Ramos (cell line): Measurements from ENCODE around the gene VCAN.

Experiments
- in situ Hi-C: fragments of 300-500 bp; cut with MboI; formaldehyde crosslinking; loops from one replicate; pipeline ENCODE4 v1.14.3; 2022; ENCODE audit warnings: low sequenced_read_pairs; ENCODE audit not compliant: unreplicated experiment

VCAN gene

GRCh38 chr5:83471405-83472212 lies at the start of gene VCAN:
Gene VCAN, plus strand, starts transcription at chr5:83471744. Its CDS starts 11,775 bp downstream, at chr5:83483519.
- in situ Hi-C loops = no loop called here

- in situ Hi-C loops = no loop called here
Observed at GRCh38 chr5:83422284-83422683, 49.3 kb upstream of the VCAN start.

GRCh38 chr5:83426855-83427254 lies 44.7 kb upstream of the VCAN start:
- in situ Hi-C loops = loop anchor here (25.0 kb wide), 1 partner anchor 1065 kb away; no protein-coding TSS in a partner anchor

GRCh38 chr5:83428126-83428525 lies 43.4 kb upstream of the VCAN start:
- in situ Hi-C loops = loop anchor here (25.0 kb wide), 1 partner anchor 1066 kb away; no protein-coding TSS in a partner anchor

GRCh38 chr5:83428890-83429289 lies 42.7 kb upstream of the VCAN start:
- in situ Hi-C loops = loop anchor here (25.0 kb wide), 1 partner anchor 1067 kb away; no protein-coding TSS in a partner anchor

- in situ Hi-C loops = loop anchor here (25.0 kb wide), 1 partner anchor 1068 kb away; no protein-coding TSS in a partner anchor
Observed at GRCh38 chr5:83430130-83431010, 41.2 kb upstream of the VCAN start.

- in situ Hi-C loops = loop anchor here (25.0 kb wide), 1 partner anchor 1072 kb away; no protein-coding TSS in a partner anchor
Observed at GRCh38 chr5:83433891-83434290, 37.7 kb upstream of the VCAN start.

GRCh38 chr5:83434946-83435345 lies 36.6 kb upstream of the VCAN start:
- in situ Hi-C loops = loop anchor here (25.0 kb wide), 1 partner anchor 1073 kb away; no protein-coding TSS in a partner anchor

- in situ Hi-C loops = loop anchor here (25.0 kb wide), 1 partner anchor 1074 kb away; no protein-coding TSS in a partner anchor
Observed at GRCh38 chr5:83436276-83436675, 35.3 kb upstream of the VCAN start.

- in situ Hi-C loops = loop anchor here (25.0 kb wide), 1 partner anchor 1075 kb away; no protein-coding TSS in a partner anchor
Observed at GRCh38 chr5:83437697-83438096, 33.8 kb upstream of the VCAN start.

- in situ Hi-C loops = loop anchor here (25.0 kb wide), 1 partner anchor 1079 kb away; no protein-coding TSS in a partner anchor
Observed at GRCh38 chr5:83440826-83441225, 30.7 kb upstream of the VCAN start.

GRCh38 chr5:83441747-83442146 lies 29.8 kb upstream of the VCAN start:
- in situ Hi-C loops = loop anchor here (25.0 kb wide), 1 partner anchor 1079 kb away; no protein-coding TSS in a partner anchor

- in situ Hi-C loops = loop anchor here (25.0 kb wide), 1 partner anchor 1081 kb away; no protein-coding TSS in a partner anchor
Observed at GRCh38 chr5:83443534-83443933, 28.0 kb upstream of the VCAN start.

- in situ Hi-C loops = loop anchor here (25.0 kb wide), 1 partner anchor 1082 kb away; no protein-coding TSS in a partner anchor
Observed at GRCh38 chr5:83444445-83444844, 27.1 kb upstream of the VCAN start.

GRCh38 chr5:83446253-83446947 lies 25.1 kb upstream of the VCAN start:
- in situ Hi-C loops = loop anchor here (25.0 kb wide), 1 partner anchor 1084 kb away; no protein-coding TSS in a partner anchor

GRCh38 chr5:83447533-83447932 lies 24.0 kb upstream of the VCAN start:
- in situ Hi-C loops = loop anchor here (25.0 kb wide), 1 partner anchor 1085 kb away; no protein-coding TSS in a partner anchor

GRCh38 chr5:83450183-83450966 lies 21.2 kb upstream of the VCAN start:
- in situ Hi-C loops = no loop called here

- in situ Hi-C loops = no loop called here
Observed at GRCh38 chr5:83450967-83451248, 20.6 kb upstream of the VCAN start.

- in situ Hi-C loops = no loop called here
Observed at GRCh38 chr5:83451955-83452354, 19.6 kb upstream of the VCAN start.
